ENCODE results near the gene PNMA6F. TPM values are rescaled to one million over a fixed set of nuclear protein-coding genes. Genes with fewer than 3 reads are reported as not detected.
"Not testable (repeated sequence)": the region's sequence is repeated elsewhere in the genome, so short reads cannot be mapped to it uniquely, and the experiment has no call there.

The PNMA6F gene
- total RNA-seq, 1 experiment from 2014 or later, result not detected

GRCh38 chrX:153285678-153286077 is 35.9 kb downstream of the PNMA6F start:
- H3K27ac ChIP-seq (ENCODE audit: low read depth, low read length, poor library complexity, severe bottlenecking); intact Hi-C loops (cut with micrococcal nuclease; ENCODE audit: unreplicated experiment); H3K4me1 ChIP-seq (ENCODE audit: insufficient read depth, low read length, poor library complexity, severe bottlenecking); BruUV-seq (replicated peaks); H3K9me3 ChIP-seq (ENCODE audit: low read depth, low read length, poor library complexity, severe bottlenecking); H3K27me3 ChIP-seq (replicated peaks; ENCODE audit: insufficient read depth, low read depth, low read length, poor library complexity); DNase-seq (ENCODE audit: low spot score); H3K4me3 ChIP-seq (ENCODE audit: low read depth, low read length, poor library complexity, severe bottlenecking); POLR2A ChIA-PET (ENCODE audit: low non-redundant PET); H3K36me3 ChIP-seq (ENCODE audit: insufficient read depth, low read length, poor library complexity, severe bottlenecking); CTCF ChIA-PET: not testable (repeated sequence)

- H3K36me3 ChIP-seq (ENCODE audit: insufficient read depth, low read length, poor library complexity, severe bottlenecking); POLR2A ChIA-PET (ENCODE audit: low non-redundant PET); H3K9me3 ChIP-seq (ENCODE audit: low read depth, low read length, poor library complexity, severe bottlenecking); CTCF ChIA-PET; H3K4me1 ChIP-seq (ENCODE audit: insufficient read depth, low read length, poor library complexity, severe bottlenecking); intact Hi-C loops (cut with micrococcal nuclease; ENCODE audit: unreplicated experiment); H3K27ac ChIP-seq (ENCODE audit: low read depth, low read length, poor library complexity, severe bottlenecking); H3K27me3 ChIP-seq (replicated peaks; ENCODE audit: insufficient read depth, low read depth, low read length, poor library complexity); DNase-seq (ENCODE audit: low spot score); H3K4me3 ChIP-seq (ENCODE audit: low read depth, low read length, poor library complexity, severe bottlenecking); BruUV-seq (replicated peaks): not testable (repeated sequence)
These were observed 37.6 kb downstream of the PNMA6F start for GRCh38 chrX:153283982-153284381.

- BruUV-seq (replicated peaks); POLR2A ChIA-PET (ENCODE audit: low non-redundant PET); intact Hi-C loops (cut with micrococcal nuclease; ENCODE audit: unreplicated experiment); H3K4me3 ChIP-seq (ENCODE audit: low read depth, low read length, poor library complexity, severe bottlenecking); H3K27ac ChIP-seq (ENCODE audit: low read depth, low read length, poor library complexity, severe bottlenecking); H3K4me1 ChIP-seq (ENCODE audit: insufficient read depth, low read length, poor library complexity, severe bottlenecking); H3K27me3 ChIP-seq (replicated peaks; ENCODE audit: insufficient read depth, low read depth, low read length, poor library complexity); DNase-seq (ENCODE audit: low spot score); CTCF ChIA-PET; H3K36me3 ChIP-seq (ENCODE audit: insufficient read depth, low read length, poor library complexity, severe bottlenecking); H3K9me3 ChIP-seq (ENCODE audit: low read depth, low read length, poor library complexity, severe bottlenecking): not testable (repeated sequence)
These were observed 39.8 kb downstream of the PNMA6F start for GRCh38 chrX:153281784-153282183.

DNA sequence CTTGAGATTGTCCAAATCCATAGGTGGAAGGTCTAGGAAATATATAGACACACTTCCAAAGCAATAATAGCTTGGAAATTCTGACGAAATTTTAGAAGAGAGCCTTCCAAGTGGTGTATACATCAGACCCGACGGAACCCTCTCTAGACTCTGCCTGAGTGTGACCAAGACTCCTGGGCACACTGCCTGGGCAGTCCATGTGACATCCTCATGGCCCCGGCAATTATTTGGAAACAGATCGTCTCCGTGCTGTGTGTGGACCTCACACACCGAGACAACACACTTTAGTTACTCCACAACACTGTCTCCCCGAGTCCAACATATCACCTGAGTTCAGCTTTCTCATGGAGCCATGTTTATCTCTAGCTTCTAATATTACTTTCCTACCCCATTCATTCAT is 42.3 kb downstream of the PNMA6F start:
- DNase-seq (ENCODE audit: low spot score); H3K27ac ChIP-seq (ENCODE audit: low read depth, low read length, poor library complexity, severe bottlenecking); H3K9me3 ChIP-seq (ENCODE audit: low read depth, low read length, poor library complexity, severe bottlenecking); BruUV-seq (replicated peaks); H3K4me3 ChIP-seq (ENCODE audit: low read depth, low read length, poor library complexity, severe bottlenecking); H3K36me3 ChIP-seq (ENCODE audit: insufficient read depth, low read length, poor library complexity, severe bottlenecking); intact Hi-C loops (cut with micrococcal nuclease; ENCODE audit: unreplicated experiment); H3K4me1 ChIP-seq (ENCODE audit: insufficient read depth, low read length, poor library complexity, severe bottlenecking); CTCF ChIA-PET; H3K27me3 ChIP-seq (replicated peaks; ENCODE audit: insufficient read depth, low read depth, low read length, poor library complexity); POLR2A ChIA-PET (ENCODE audit: low non-redundant PET): not testable (repeated sequence)

DNA sequence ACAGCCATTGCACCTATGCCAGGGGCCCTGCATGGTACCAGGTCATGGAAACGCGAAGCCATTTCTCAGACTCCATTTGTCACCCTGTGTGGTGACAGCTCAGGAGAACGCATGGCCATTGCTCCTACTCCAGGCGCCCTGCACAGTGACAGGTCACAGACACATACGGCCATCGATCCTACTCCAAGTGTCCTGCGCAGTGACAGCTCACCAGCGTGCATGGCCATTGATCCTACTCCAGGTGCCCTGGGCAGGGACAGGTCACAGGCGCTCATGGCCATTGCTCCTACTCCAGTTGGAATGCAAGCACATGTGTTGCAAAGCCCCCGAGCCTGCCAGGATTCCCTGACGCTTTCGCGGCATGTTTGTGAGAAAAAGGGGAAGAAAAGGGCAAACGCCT is 45.5 kb downstream of the PNMA6F start:
- H3K4me3 ChIP-seq (ENCODE audit: low read depth, low read length, poor library complexity, severe bottlenecking); H3K36me3 ChIP-seq (ENCODE audit: insufficient read depth, low read length, poor library complexity, severe bottlenecking); CTCF ChIA-PET; H3K27ac ChIP-seq (ENCODE audit: low read depth, low read length, poor library complexity, severe bottlenecking); DNase-seq (ENCODE audit: low spot score); intact Hi-C loops (cut with micrococcal nuclease; ENCODE audit: unreplicated experiment); H3K4me1 ChIP-seq (ENCODE audit: insufficient read depth, low read length, poor library complexity, severe bottlenecking); H3K9me3 ChIP-seq (ENCODE audit: low read depth, low read length, poor library complexity, severe bottlenecking); POLR2A ChIA-PET (ENCODE audit: low non-redundant PET); BruUV-seq (replicated peaks); H3K27me3 ChIP-seq (replicated peaks; ENCODE audit: insufficient read depth, low read depth, low read length, poor library complexity): not testable (repeated sequence)

GRCh38 chrX:153275418-153275817 is 46.1 kb downstream of the PNMA6F start:
- H3K9me3 ChIP-seq (ENCODE audit: low read depth, low read length, poor library complexity, severe bottlenecking); H3K4me1 ChIP-seq (ENCODE audit: insufficient read depth, low read length, poor library complexity, severe bottlenecking); H3K27ac ChIP-seq (ENCODE audit: low read depth, low read length, poor library complexity, severe bottlenecking); H3K27me3 ChIP-seq (replicated peaks; ENCODE audit: insufficient read depth, low read depth, low read length, poor library complexity); intact Hi-C loops (cut with micrococcal nuclease; ENCODE audit: unreplicated experiment); POLR2A ChIA-PET (ENCODE audit: low non-redundant PET); BruUV-seq (replicated peaks); CTCF ChIA-PET; H3K36me3 ChIP-seq (ENCODE audit: insufficient read depth, low read length, poor library complexity, severe bottlenecking); DNase-seq (ENCODE audit: low spot score); H3K4me3 ChIP-seq (ENCODE audit: low read depth, low read length, poor library complexity, severe bottlenecking): not testable (repeated sequence)

DNA sequence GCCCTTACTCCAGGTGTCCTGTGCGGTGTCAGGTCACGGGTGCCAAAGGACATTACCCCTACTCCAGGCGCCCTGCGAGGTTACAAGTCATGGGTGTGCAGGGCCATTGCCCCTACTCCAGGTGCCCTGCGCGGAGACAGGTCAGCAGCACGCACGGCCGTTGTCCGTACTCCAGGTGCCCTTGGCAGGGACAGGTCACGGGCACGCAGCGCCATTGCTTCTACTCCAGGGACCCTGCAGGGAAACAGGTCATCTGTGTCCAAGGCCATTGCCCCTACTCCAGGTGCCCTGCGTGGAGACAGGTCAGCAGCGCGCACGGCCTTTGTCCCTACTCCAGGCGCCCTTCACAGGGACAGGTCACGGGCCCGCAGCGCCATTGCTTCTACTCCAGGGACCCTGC is 49.0 kb downstream of the PNMA6F start:
- H3K4me1 ChIP-seq (ENCODE audit: insufficient read depth, low read length, poor library complexity, severe bottlenecking); CTCF ChIA-PET; DNase-seq (ENCODE audit: low spot score); H3K27me3 ChIP-seq (replicated peaks; ENCODE audit: insufficient read depth, low read depth, low read length, poor library complexity); intact Hi-C loops (cut with micrococcal nuclease; ENCODE audit: unreplicated experiment); H3K27ac ChIP-seq (ENCODE audit: low read depth, low read length, poor library complexity, severe bottlenecking); H3K4me3 ChIP-seq (ENCODE audit: low read depth, low read length, poor library complexity, severe bottlenecking); POLR2A ChIA-PET (ENCODE audit: low non-redundant PET); H3K9me3 ChIP-seq (ENCODE audit: low read depth, low read length, poor library complexity, severe bottlenecking); BruUV-seq (replicated peaks); H3K36me3 ChIP-seq (ENCODE audit: insufficient read depth, low read length, poor library complexity, severe bottlenecking): not testable (repeated sequence)

- POLR2A ChIA-PET (ENCODE audit: low non-redundant PET); H3K4me3 ChIP-seq (ENCODE audit: low read depth, low read length, poor library complexity, severe bottlenecking); H3K9me3 ChIP-seq (ENCODE audit: low read depth, low read length, poor library complexity, severe bottlenecking); BruUV-seq (replicated peaks); intact Hi-C loops (cut with micrococcal nuclease; ENCODE audit: unreplicated experiment); CTCF ChIA-PET; H3K36me3 ChIP-seq (ENCODE audit: insufficient read depth, low read length, poor library complexity, severe bottlenecking); H3K4me1 ChIP-seq (ENCODE audit: insufficient read depth, low read length, poor library complexity, severe bottlenecking); H3K27ac ChIP-seq (ENCODE audit: low read depth, low read length, poor library complexity, severe bottlenecking); H3K27me3 ChIP-seq (replicated peaks; ENCODE audit: insufficient read depth, low read depth, low read length, poor library complexity); DNase-seq (ENCODE audit: low spot score): not testable (repeated sequence)
These were observed 49.5 kb downstream of the PNMA6F start for GRCh38 chrX:153272070-153272469.

All from A673 (cell line).